ENCODE data around the gene GOLGA8S.
"Not testable (repeated sequence)": the region's sequence is repeated elsewhere in the genome, so short reads cannot be mapped to it uniquely, and the experiment has no call there.

DNA sequence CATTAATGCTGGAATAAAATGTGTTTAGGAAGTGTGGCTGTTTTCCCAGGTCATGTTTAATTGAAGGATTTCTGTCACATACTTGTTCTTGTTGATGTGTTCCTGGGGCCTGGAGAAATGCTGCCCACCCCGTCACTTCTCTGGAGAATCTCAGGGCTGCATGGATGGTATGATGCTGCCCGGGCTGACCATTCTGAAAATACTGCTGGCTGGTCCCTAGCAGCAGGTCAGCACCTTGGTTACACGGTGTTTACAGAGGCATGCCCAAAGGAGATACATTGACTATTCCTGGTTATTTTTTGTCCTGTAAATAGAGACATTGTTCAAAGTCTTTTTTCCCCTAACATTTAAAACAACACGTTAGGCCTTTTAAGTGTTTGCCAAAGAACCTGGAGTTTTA, 26.2 kb downstream of the GOLGA8S start:
- not testable (repeated sequence) for TF ChIP-seq POLR2AphosphoS5, POLR2A (IDR thresholded peaks at IDR 0.05; ENCODE audit: low read depth, low read length)
